ENCODE results near the gene SASH1.

Gene SASH1

DNA sequence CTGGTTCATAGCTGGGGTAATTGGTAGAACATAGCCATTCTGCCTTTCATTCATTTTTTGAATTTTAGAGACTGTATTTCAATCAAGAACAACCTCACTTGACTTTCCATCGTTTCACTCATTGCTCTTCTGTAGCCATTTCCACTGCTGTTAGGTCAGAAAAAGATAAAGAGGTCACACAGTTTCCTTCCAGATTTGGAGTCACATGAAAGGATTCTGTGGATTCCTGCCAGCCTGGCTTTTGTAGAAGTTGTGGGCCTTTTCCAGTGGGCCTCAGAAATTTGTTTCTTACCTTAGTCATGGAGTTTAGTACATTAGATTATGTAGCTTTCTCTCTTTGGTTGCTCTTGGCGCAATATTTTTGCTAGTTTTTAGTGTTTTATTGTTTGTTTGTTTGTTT, 157.8 kb downstream of the SASH1 start:
- no peaks in the 10 kb centered on the region for H3K9me3 ChIP-seq (ENCODE audit: control insufficient read depth, insufficient read depth, low read length)
- no peaks in the 10 kb centered on the region for H4K20me1 ChIP-seq (ENCODE audit: control insufficient read depth, insufficient read depth, low read depth, low read length)
- H3K27ac ChIP-seq (ENCODE audit: low read depth, low read length): no peak overlapping the region
- no peaks in the 10 kb centered on the region for H3K27me3 ChIP-seq (ENCODE audit: control insufficient read depth, low read length)
- H3K4me1 ChIP-seq (ENCODE audit: control insufficient read depth, low read length): no peaks in the 10 kb centered on the region
- no peaks in the 10 kb centered on the region for H3K36me3 ChIP-seq (ENCODE audit: control insufficient read depth, low read length)
- H3K79me2 ChIP-seq (ENCODE audit: control insufficient read depth, low read length): no peaks in the 10 kb centered on the region
- no peak for TF ChIP-seq EZH2phosphoT487 (IDR thresholded peaks at IDR 0.05; ENCODE audit: borderline replicate concordance, low read length)
- TF ChIP-seq, protein P1, sequence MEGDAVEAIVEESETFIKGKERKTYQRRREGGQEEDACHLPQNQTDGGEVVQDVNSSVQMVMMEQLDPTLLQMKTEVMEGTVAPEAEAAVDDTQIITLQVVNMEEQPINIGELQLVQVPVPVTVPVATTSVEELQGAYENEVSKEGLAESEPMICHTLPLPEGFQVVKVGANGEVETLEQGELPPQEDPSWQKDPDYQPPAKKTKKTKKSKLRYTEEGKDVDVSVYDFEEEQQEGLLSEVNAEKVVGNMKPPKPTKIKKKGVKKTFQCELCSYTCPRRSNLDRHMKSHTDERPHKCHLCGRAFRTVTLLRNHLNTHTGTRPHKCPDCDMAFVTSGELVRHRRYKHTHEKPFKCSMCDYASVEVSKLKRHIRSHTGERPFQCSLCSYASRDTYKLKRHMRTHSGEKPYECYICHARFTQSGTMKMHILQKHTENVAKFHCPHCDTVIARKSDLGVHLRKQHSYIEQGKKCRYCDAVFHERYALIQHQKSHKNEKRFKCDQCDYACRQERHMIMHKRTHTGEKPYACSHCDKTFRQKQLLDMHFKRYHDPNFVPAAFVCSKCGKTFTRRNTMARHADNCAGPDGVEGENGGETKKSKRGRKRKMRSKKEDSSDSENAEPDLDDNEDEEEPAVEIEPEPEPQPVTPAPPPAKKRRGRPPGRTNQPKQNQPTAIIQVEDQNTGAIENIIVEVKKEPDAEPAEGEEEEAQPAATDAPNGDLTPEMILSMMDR (IDR thresholded peaks at IDR 0.05; ENCODE audit: low read depth, low read length, poor library complexity, severe bottlenecking): no peak
- no peak overlapping the region for H3K4me2 ChIP-seq (ENCODE audit: low read length)
- H3K4me3 ChIP-seq (ENCODE audit: low read length): no peak overlapping the region
- no peaks in the 10 kb centered on the region for H3F3A ChIP-seq (ENCODE audit: control insufficient read depth, insufficient read depth)
- no peaks in the 10 kb centered on the region for H3K9me2 ChIP-seq (replicated peaks; ENCODE audit: control insufficient read depth, low read length)

DNA sequence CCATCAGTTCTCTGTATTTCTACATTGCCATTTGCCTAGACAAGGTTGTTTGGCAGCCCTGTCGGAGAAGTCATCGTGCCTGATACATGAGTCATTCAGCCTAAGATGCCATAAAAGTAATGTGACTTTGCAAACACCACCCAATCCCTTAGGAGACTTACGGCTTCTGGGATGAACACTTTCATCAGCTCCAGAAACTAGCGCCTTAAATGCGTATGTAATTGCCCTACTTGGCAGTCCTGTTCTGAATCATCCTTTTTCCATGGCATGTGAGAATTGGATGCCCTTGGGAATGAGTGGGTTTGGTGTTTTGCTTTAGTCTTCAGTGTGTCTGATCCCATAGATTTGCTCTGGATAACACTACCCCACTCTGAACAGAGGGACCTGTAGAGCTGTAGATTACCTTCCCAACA, 158.5 kb downstream of the SASH1 start:
- H3K4me2 ChIP-seq (ENCODE audit: low read length): no peak overlapping the region
- no peaks in the 10 kb centered on the region for H3K36me3 ChIP-seq (ENCODE audit: control insufficient read depth, low read length)
- H3K27me3 ChIP-seq (ENCODE audit: control insufficient read depth, low read length): no peaks in the 10 kb centered on the region
- H3K79me2 ChIP-seq (ENCODE audit: control insufficient read depth, low read length): no peaks in the 10 kb centered on the region
- no peak overlapping the region for H3K4me3 ChIP-seq (ENCODE audit: low read length)
- no peaks in the 10 kb centered on the region for H4K20me1 ChIP-seq (ENCODE audit: control insufficient read depth, insufficient read depth, low read depth, low read length)
- H3K9me3 ChIP-seq (ENCODE audit: control insufficient read depth, insufficient read depth, low read length): no peaks in the 10 kb centered on the region
- no peaks in the 10 kb centered on the region for H3K9me2 ChIP-seq (replicated peaks; ENCODE audit: control insufficient read depth, low read length)
- no peak for TF ChIP-seq EZH2phosphoT487 (IDR thresholded peaks at IDR 0.05; ENCODE audit: borderline replicate concordance, low read length)
- TF ChIP-seq, protein P1 (IDR thresholded peaks at IDR 0.05; ENCODE audit: low read depth, low read length, poor library complexity, severe bottlenecking): no peak
- H3F3A ChIP-seq (ENCODE audit: control insufficient read depth, insufficient read depth): no peaks in the 10 kb centered on the region
- no peak overlapping the region for H3K27ac ChIP-seq (ENCODE audit: low read depth, low read length)
- no peaks in the 10 kb centered on the region for H3K4me1 ChIP-seq (ENCODE audit: control insufficient read depth, low read length)

DNA sequence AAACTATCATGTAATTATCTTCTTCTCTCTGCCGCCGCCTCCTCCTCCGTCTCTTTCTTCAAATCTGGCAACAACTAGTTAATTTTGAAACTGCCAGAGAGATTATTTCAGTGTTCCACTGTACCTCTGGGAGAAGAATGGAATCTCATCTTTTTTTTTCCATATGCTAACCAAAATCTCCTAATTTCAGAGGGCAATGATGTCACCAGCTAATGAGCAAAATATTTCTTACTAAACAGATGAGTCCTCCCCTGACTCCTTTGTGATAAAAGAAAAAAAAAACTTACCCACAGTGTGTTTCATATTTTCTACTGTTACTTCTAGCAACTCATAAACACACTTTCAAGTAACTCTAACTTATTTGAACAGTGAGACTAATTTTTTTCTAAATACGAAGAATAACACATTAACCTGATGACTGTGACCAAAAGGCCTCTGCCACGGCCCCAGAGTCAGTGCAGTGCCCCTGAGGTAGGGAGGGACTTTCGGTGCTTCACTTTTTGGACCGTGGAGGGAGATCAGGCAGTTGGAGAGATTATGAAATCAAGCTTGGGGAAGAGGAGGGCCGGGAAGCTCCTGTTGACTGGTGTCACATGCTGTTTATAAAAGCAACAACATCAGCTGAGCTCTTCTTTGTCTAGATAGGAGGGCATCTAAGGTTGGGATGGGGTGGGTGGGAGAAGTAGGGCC, 159.6 kb downstream of the SASH1 start:
- H3K9me3 ChIP-seq (ENCODE audit: control insufficient read depth, insufficient read depth, low read length): no peaks in the 10 kb centered on the region
- H3K4me3 ChIP-seq (ENCODE audit: low read length): no peak overlapping the region
- H3K36me3 ChIP-seq (ENCODE audit: control insufficient read depth, low read length): no peaks in the 10 kb centered on the region
- H3F3A ChIP-seq (ENCODE audit: control insufficient read depth, insufficient read depth): no peaks in the 10 kb centered on the region
- no peak overlapping the region for H3K4me2 ChIP-seq (ENCODE audit: low read length)
- no peaks in the 10 kb centered on the region for H3K9me2 ChIP-seq (replicated peaks; ENCODE audit: control insufficient read depth, low read length)
- H3K27me3 ChIP-seq (ENCODE audit: control insufficient read depth, low read length): no peaks in the 10 kb centered on the region
- TF ChIP-seq EZH2phosphoT487 (IDR thresholded peaks at IDR 0.05; ENCODE audit: borderline replicate concordance, low read length): no peak
- TF ChIP-seq, protein P1 (IDR thresholded peaks at IDR 0.05; ENCODE audit: low read depth, low read length, poor library complexity, severe bottlenecking): no peak
- H3K4me1 ChIP-seq (ENCODE audit: control insufficient read depth, low read length): no peaks in the 10 kb centered on the region
- H3K79me2 ChIP-seq (ENCODE audit: control insufficient read depth, low read length): no peaks in the 10 kb centered on the region
- H3K27ac ChIP-seq (ENCODE audit: low read depth, low read length): no peak overlapping the region
- no peaks in the 10 kb centered on the region for H4K20me1 ChIP-seq (ENCODE audit: control insufficient read depth, insufficient read depth, low read depth, low read length)

All from DOHH2 (cell line).